ENCODE results near the gene RNF141.

The RNF141 gene

DNA sequence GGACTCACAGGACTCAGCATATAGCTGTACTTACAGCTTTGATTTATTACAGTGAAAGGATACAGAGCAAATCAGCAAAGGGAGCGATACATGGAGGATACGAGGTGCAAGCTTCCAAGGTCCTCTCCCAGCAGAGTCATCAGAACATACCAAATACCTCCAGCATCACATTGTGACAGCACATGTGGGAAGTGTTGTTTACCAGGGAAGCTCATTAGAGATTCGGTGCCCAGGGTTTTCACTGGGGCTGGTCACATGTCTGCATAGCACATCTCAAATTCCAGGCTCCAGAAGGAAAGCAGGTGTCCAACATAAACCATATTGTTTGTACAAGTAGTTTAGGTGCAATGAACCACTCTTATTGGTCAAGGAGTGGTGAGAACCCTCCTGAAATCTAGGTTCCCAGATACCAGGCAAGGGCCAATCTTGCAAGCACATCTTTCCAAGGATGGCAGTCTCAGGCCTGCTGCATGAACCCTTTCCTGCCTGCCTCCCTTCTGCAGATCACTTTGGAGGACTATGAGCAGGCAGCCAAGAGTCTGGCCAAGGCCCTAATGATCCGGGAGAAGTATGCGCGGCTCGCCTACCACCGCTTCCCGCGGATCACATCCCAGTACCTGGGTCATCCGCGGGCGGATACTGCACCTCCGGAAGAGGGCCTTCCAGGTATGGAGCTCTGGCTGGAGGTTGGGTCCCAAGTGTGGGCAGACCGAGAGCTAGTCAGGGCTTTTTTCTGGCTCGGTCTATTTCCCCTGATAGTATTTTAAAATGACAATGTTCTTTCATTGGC, 59.2 kb downstream of the RNF141 start:
- TF ChIP-seq ZFP41 (tag by site-specific recombination; IDR thresholded peaks at IDR 0.05; ENCODE audit: borderline replicate concordance) (no peak), ZSCAN30 (tag by site-specific recombination; IDR thresholded peaks at IDR 0.05) (no peak), KLF16 (tag by site-specific recombination; IDR thresholded peaks at IDR 0.05) (no peak), ZNF777 (tag by site-specific recombination; IDR thresholded peaks at IDR 0.05; ENCODE audit: borderline replicate concordance) (no peak), ZNF416 (tag by site-specific recombination; IDR thresholded peaks at IDR 0.05) (no peak), REPIN1 (tag by site-specific recombination; IDR thresholded peaks at IDR 0.05; ENCODE audit: low read depth) (no peak), ZNF274 (IDR thresholded peaks at IDR 0.05; ENCODE audit: low read length) (no peak), ZNF274 (tag by site-specific recombination; IDR thresholded peaks at IDR 0.05; ENCODE audit: borderline replicate concordance) (no peak), KLF8 (tag by site-specific recombination; IDR thresholded peaks at IDR 0.05) (no peak), ZNF449 (tag by site-specific recombination; IDR thresholded peaks at IDR 0.05) (no peak), GLI2 (tag by site-specific recombination; IDR thresholded peaks at IDR 0.05; ENCODE audit: borderline replicate concordance, low read depth) (no peak), ZNF654 (tag by site-specific recombination; IDR thresholded peaks at IDR 0.05; ENCODE audit: low read depth) (no peak)
- POLR2A ChIA-PET, result no interaction called here
- Histone ChIP-seq H3K4me1 (ENCODE audit: control insufficient read depth, insufficient read depth, low read length) (no peaks in the 10 kb centered on the region), H3K36me3 (ENCODE audit: control insufficient read depth in 2 of 2, insufficient read depth in 1 of 2, low read length in 2 of 2) (no peaks in the 10 kb centered on the region), H3K27ac (ENCODE audit: extremely low read depth, low read depth, low read length) (no peak overlapping the region), H3K4me3 (ENCODE audit: low read depth, low read length) (no peak overlapping the region), H3K9me3 (ENCODE audit: control insufficient read depth, insufficient read depth, low read depth, low read length) (no peaks in the 10 kb centered on the region)
- CTCF ChIA-PET, result interaction anchor here (0.6 kb wide), 1 partner anchor 53 kb away, joined by 3 read pairs; no protein-coding TSS in a partner anchor

GRCh38 chr11:10480760-10481159, 60.2 kb downstream of the RNF141 start:
- ChIA-PET POLR2A (no interaction called here), CTCF (no interaction called here)
- Histone ChIP-seq H3K27ac (ENCODE audit: extremely low read depth, low read depth, low read length) (no peak overlapping the region), H3K9me3 (ENCODE audit: control insufficient read depth, insufficient read depth, low read depth, low read length) (no peaks in the 10 kb centered on the region), H3K4me1 (ENCODE audit: control insufficient read depth, insufficient read depth, low read length) (no peaks in the 10 kb centered on the region), H3K4me3 (ENCODE audit: low read depth, low read length) (no peak overlapping the region), H3K36me3 (ENCODE audit: control insufficient read depth in 2 of 2, insufficient read depth in 1 of 2, low read length in 2 of 2) (no peaks in the 10 kb centered on the region)
- TF ChIP-seq GLI2 (tag by site-specific recombination; IDR thresholded peaks at IDR 0.05; ENCODE audit: borderline replicate concordance, low read depth), result no peak
- TF ChIP-seq YY2 (tag by site-specific recombination; IDR thresholded peaks at IDR 0.05), result no peak
- TF ChIP-seq ZNF302 (tag by site-specific recombination; IDR thresholded peaks at IDR 0.05; ENCODE audit: low read depth), result no peak
- no peak for TF ChIP-seq ZNF837 (tag by site-specific recombination; IDR thresholded peaks at IDR 0.05)
- no peak for TF ChIP-seq GLI4 (tag by site-specific recombination; IDR thresholded peaks at IDR 0.05)
- TF ChIP-seq ZNF544 (tag by site-specific recombination; IDR thresholded peaks at IDR 0.05), result no peak
- TF ChIP-seq ZIC2 (tag by site-specific recombination; IDR thresholded peaks at IDR 0.05), result no peak
- TF ChIP-seq KLF10 (tag by site-specific recombination; IDR thresholded peaks at IDR 0.05), result no peak
- TF ChIP-seq ZNF292 (tag by site-specific recombination; IDR thresholded peaks at IDR 0.05; ENCODE audit: borderline replicate concordance, low read depth), result no peak

- no peak overlapping the region for H3K4me3 ChIP-seq (ENCODE audit: low read depth, low read length)
- H3K27ac ChIP-seq (ENCODE audit: extremely low read depth, low read depth, low read length), result no peak overlapping the region
- no peak for TF ChIP-seq HOXC10 (CRISPR knock-in tag; IDR thresholded peaks at IDR 0.05)
- TF ChIP-seq ZNF626 (tag by site-specific recombination; IDR thresholded peaks at IDR 0.05), result no peak
- TF ChIP-seq ZNF350 (tag by site-specific recombination; IDR thresholded peaks at IDR 0.05), result no peak
- TF ChIP-seq ZNF10 (tag by site-specific recombination; IDR thresholded peaks at IDR 0.05), result no peak
- no peak for TF ChIP-seq ZNF596 (tag by site-specific recombination; IDR thresholded peaks at IDR 0.05)
- no peak for TF ChIP-seq ZNF311 (tag by site-specific recombination; IDR thresholded peaks at IDR 0.05; ENCODE audit: borderline replicate concordance)
- TF ChIP-seq ZNF624 (tag by site-specific recombination; IDR thresholded peaks at IDR 0.05), result no peak
- no peak for TF ChIP-seq SP2 (tag by site-specific recombination; IDR thresholded peaks at IDR 0.05)
- TF ChIP-seq ZNF394 (tag by site-specific recombination; IDR thresholded peaks at IDR 0.05; ENCODE audit: borderline replicate concordance), result no peak
- POLR2A ChIA-PET, result no interaction called here
- no peaks in the 10 kb centered on the region for H3K9me3 ChIP-seq (ENCODE audit: control insufficient read depth, insufficient read depth, low read depth, low read length)
- CTCF ChIA-PET, result no interaction called here
- H3K4me1 ChIP-seq (ENCODE audit: control insufficient read depth, insufficient read depth, low read length), result no peaks in the 10 kb centered on the region
- H3K36me3 ChIP-seq (ENCODE audit: control insufficient read depth in 2 of 2, insufficient read depth in 1 of 2, low read length in 2 of 2), result no peaks in the 10 kb centered on the region
These were observed 61.0 kb downstream of the RNF141 start for GRCh38 chr11:10480026-10480425.
